DOHH2 (cell line): ENCODE data around the gene MYBL2.

Source experiments
- H3F3A ChIP-seq: fragments of 200-600 bp; sonication (generic), shearing (Covaris generic); 2 replicates; pipeline ENCODE4 v1.6.0; 2016; ENCODE audit warnings: antibody characterized with exemption, mild to moderate bottlenecking; ENCODE audit not compliant: control insufficient read depth, insufficient read depth
- H3K27ac ChIP-seq: fragments of 200-600 bp; sonication (generic); 2 replicates; pipeline ENCODE4 v1.5.1; 2014; ENCODE audit warnings: low read depth, mild to moderate bottlenecking, low read length, moderate library complexity
- H3K27me3 ChIP-seq: fragments of 200-600 bp; sonication (generic); 2 replicates; pipeline ENCODE4 v1.6.1; 2014; ENCODE audit warnings: mild to moderate bottlenecking, low read length, mixed read lengths; ENCODE audit not compliant: control insufficient read depth
- H3K36me3 ChIP-seq: fragments of 200-600 bp; sonication (generic); 2 replicates; pipeline ENCODE4 v1.6.1; 2014; ENCODE audit warnings: mild to moderate bottlenecking, low read length, moderate library complexity, mixed read lengths; ENCODE audit not compliant: control insufficient read depth
- H3K4me1 ChIP-seq: fragments of 200-600 bp; sonication (generic); 2 replicates; pipeline ENCODE4 v1.6.1; 2014; ENCODE audit warnings: mild to moderate bottlenecking, low read length, mixed read lengths; ENCODE audit not compliant: control insufficient read depth
- H3K4me2 ChIP-seq: fragments of 200-600 bp; sonication (generic); 2 replicates; pipeline ENCODE4 v1.6.0; 2014; ENCODE audit warnings: mild to moderate bottlenecking, low read length, moderate library complexity
- H3K4me3 ChIP-seq: fragments of 200-600 bp; sonication (generic); 2 replicates; pipeline ENCODE4 v1.5.1; 2014; ENCODE audit warnings: mild to moderate bottlenecking, low read length, mixed read lengths
- H3K79me2 ChIP-seq: fragments of 200-600 bp; sonication (generic); 2 replicates; pipeline ENCODE4 v1.6.1; 2014; ENCODE audit warnings: mild to moderate bottlenecking, low read length, mixed read lengths; ENCODE audit not compliant: control insufficient read depth
- H3K9me2 ChIP-seq: fragments of 200-600 bp; sonication (generic); replicated peaks from 2 replicates; pipeline ENCODE4 v1.6.1; 2014; ENCODE audit warnings: mild to moderate bottlenecking, low read length, mixed read lengths; ENCODE audit not compliant: control insufficient read depth
- H3K9me3 ChIP-seq: fragments of 200-600 bp; sonication (generic); 2 replicates; pipeline ENCODE4 v1.6.1; 2014; ENCODE audit warnings: antibody characterized with exemption, low read length, mixed read lengths; ENCODE audit not compliant: control insufficient read depth, insufficient read depth
- H4K20me1 ChIP-seq: fragments of 200-600 bp; sonication (generic); 2 replicates; pipeline ENCODE4 v1.6.0; 2014; ENCODE audit warnings: low read depth, mild to moderate bottlenecking, antibody characterized with exemption, low read length, moderate library complexity; ENCODE audit not compliant: control insufficient read depth, insufficient read depth
- CTCF ChIP-seq: fragments of 200-600 bp; sonication (generic); IDR thresholded peaks from one replicate; pipeline ENCODE4 v1.5.1; 2014; ENCODE audit warnings: antibody characterized with exemption, mild to moderate bottlenecking, low read depth, low read length; ENCODE audit not compliant: poor library complexity, severe bottlenecking
- EZH2phosphoT487 ChIP-seq: fragments of 200-600 bp; sonication (generic); IDR thresholded peaks from 2 replicates; pipeline ENCODE4 v1.6.1; 2017; ENCODE audit warnings: borderline replicate concordance, mild to moderate bottlenecking, antibody characterized with exemption, low read length, moderate library complexity, mixed read lengths

MYBL2 gene

GRCh38 chr20:43670423-43670822, 3.5 kb downstream of the MYBL2 start:
- Histone ChIP-seq H3K9me2 (no peaks in the 10 kb centered on the region), H3K27me3 (no peaks in the 10 kb centered on the region), H3K27ac (no peak overlapping the region), H4K20me1 (peaks cover 23% of the 10 kb centered on the region), H3K4me3 (no peak overlapping the region), H3K36me3 (peaks cover 71% of the 10 kb centered on the region), H3K4me1 (peaks cover 45% of the 10 kb centered on the region), H3F3A (no peaks in the 10 kb centered on the region; the same call in 1 of the 2 replicates), H3K9me3 (no peaks in the 10 kb centered on the region), H3K79me2 (peaks cover 84% of the 10 kb centered on the region), H3K4me2 (0 out of 2 replicates have a peak overlapping the region, but pooled peaks have one; percentile 92)
- no peak for TF ChIP-seq CTCF
- TF ChIP-seq EZH2phosphoT487: no peak

- TF ChIP-seq EZH2phosphoT487: no peak
- TF ChIP-seq CTCF: no peak
- Histone ChIP-seq H3K4me1 (peaks cover 63% of the 10 kb centered on the region), H3K4me3 (no peak overlapping the region), H3K36me3 (peaks cover 83% of the 10 kb centered on the region), H3K9me2 (no peaks in the 10 kb centered on the region), H3K27ac (no peak overlapping the region), H3F3A (peaks cover 30% of the 10 kb centered on the region), H3K79me2 (peaks cover 94% of the 10 kb centered on the region), H3K4me2 (peak overlapping the region; percentile 11; the same call in 1 of the 2 replicates), H3K27me3 (no peaks in the 10 kb centered on the region), H3K9me3 (no peaks in the 10 kb centered on the region), H4K20me1 (peaks cover 13% of the 10 kb centered on the region; the same call in 1 of the 2 replicates)
Measured at GRCh38 chr20:43676368-43676767, 9.5 kb downstream of the MYBL2 start.

GRCh38 chr20:43680981-43681380, 14.1 kb downstream of the MYBL2 start:
- Histone ChIP-seq H3K4me1 (peaks cover 67% of the 10 kb centered on the region), H3K4me2 (peak overlapping the region; percentile 83), H3K27ac (peak overlapping the region; percentile 95), H3K27me3 (no peaks in the 10 kb centered on the region), H3K9me3 (no peaks in the 10 kb centered on the region), H3K4me3 (peak overlapping the region; percentile 67), H3K79me2 (peaks cover 76% of the 10 kb centered on the region), H3K36me3 (peaks cover 81% of the 10 kb centered on the region), H3F3A (peaks cover 38% of the 10 kb centered on the region), H4K20me1 (peaks cover 20% of the 10 kb centered on the region), H3K9me2 (no peaks in the 10 kb centered on the region)
- no peak for TF ChIP-seq CTCF
